Measurements from ENCODE around the gene CFAP119. TPM values are rescaled to one million over a fixed set of nuclear protein-coding genes. Genes with fewer than 3 reads are reported as not detected.

Gene CFAP119
- total and polyA plus RNA-seq, 9 of the 15 experiments (the other 6 are each of a cell fraction or from before 2014, with no cell fraction given) = 5.5 to 33.7 (median 9.6) TPM

- TF ChIP-seq MGA (IDR thresholded peaks at IDR 0.05) = no peak; the same call in 1 of the 2 replicates
- no peak for TF ChIP-seq PPARD (CRISPR knock-in tag; IDR thresholded peaks at IDR 0.05)
- no peak for TF ChIP-seq JUND (IDR thresholded peaks at IDR 0.05; ENCODE audit: borderline replicate concordance, low read depth, low read length)
- no peak; the same call in 2 of the 3 replicates for TF ChIP-seq JUND (tag; IDR thresholded peaks at IDR 0.05; ENCODE audit: borderline replicate concordance, low read depth, low read length)
- no peak for TF ChIP-seq HMBOX1 (IDR thresholded peaks at IDR 0.05)
- TF ChIP-seq FUS (optimal IDR thresholded peaks at IDR 0.05; ENCODE audit: low read depth, low read length) = no peak
- no peak for TF ChIP-seq SIX5 (IDR thresholded peaks at IDR 0.05; ENCODE audit: borderline replicate concordance in 1 of 2, insufficient read depth in 1 of 2, low read depth in 1 of 2, low read length in 2 of 2)
- peak; percentile 84 for TF ChIP-seq MAX (CRISPR knock-in tag; IDR thresholded peaks at IDR 0.05)
- no peak for TF ChIP-seq BRD4 (IDR thresholded peaks at IDR 0.05)
- TF ChIP-seq PREB (CRISPR knock-in tag; IDR thresholded peaks at IDR 0.05) = no peak
- no peak for TF ChIP-seq MECOM (CRISPR knock-in tag; IDR thresholded peaks at IDR 0.05)
- TF ChIP-seq ZFPM2 (CRISPR knock-in tag; IDR thresholded peaks at IDR 0.05) = no peak
- no peak for TF ChIP-seq ZNF239 (CRISPR knock-in tag; IDR thresholded peaks at IDR 0.05)
Measured at GRCh38 chr16:30747799-30748633, 13.8 kb downstream of the CFAP119 start, which contains the start of gene PHKG2 (continued).

Measured in K562 (cell line).